GM23338 (cell line): Measurements from ENCODE around the gene TWSG1. TPM values are rescaled to one million over a fixed set of nuclear protein-coding genes. Genes with fewer than 3 reads are reported as not detected.

Experiments used
- CTCF ChIP-seq, 2 experiments: fragments of 200-600 bp in 1 of 2; sonication (generic) in 1 of 2; conservative IDR thresholded peaks; 2 replicates each; pipeline versions ENCODE4 v1.5.1 to v1.6.1; 2016 to 2017; ENCODE audit warnings: antibody characterized with exemption in 2 of 2, low read depth in 2 of 2, mild to moderate bottlenecking in 2 of 2, moderate library complexity in 1 of 2
- EZH2 ChIP-seq: fragments of 200-600 bp; sonication (generic); IDR thresholded peaks from one replicate; pipeline ENCODE4 v1.8.0; 2017; ENCODE audit warnings: antibody characterized with exemption, mild to moderate bottlenecking, low read depth; ENCODE audit not compliant: unreplicated experiment
- REST ChIP-seq: IDR thresholded peaks from one replicate; pipeline ENCODE4 v1.6.1; 2018; ENCODE audit warnings: antibody characterized with exemption; ENCODE audit not compliant: unreplicated experiment
- polyA plus RNA-seq: library from polyadenylated mRNA; unstranded; fragments of >200 nt; fragmentation: Nextera tagmentation; extraction: Ambion mirVana; gene quantifications from 2 replicates; pipeline ENCODE4 v1.2.1, GENCODE V29; 2016
- total RNA-seq: library from RNA; depleted of rRNA; stranded (reverse); fragments of >200 nt; shearing (Covaris generic); gene quantifications from 2 replicates; pipeline ENCODE4 v1.2.3, GENCODE V29; 2014
- TF ChIP-seq, protein P1 (sequence below): fragments of 250-450 bp; sonication (Bioruptor Pico); IDR thresholded peaks from 2 replicates; pipeline ENCODE4 v1.5.0; 2020; ENCODE audit warnings: mild to moderate bottlenecking, moderate library complexity

TWSG1 gene
- total and polyA plus RNA-seq, 2 experiments from 2014 or later, result 11.5 to 29.1 TPM

GRCh38 chr18:9354256-9354655, 19.7 kb downstream of the TWSG1 start (continued):
- TF ChIP-seq, protein P1, sequence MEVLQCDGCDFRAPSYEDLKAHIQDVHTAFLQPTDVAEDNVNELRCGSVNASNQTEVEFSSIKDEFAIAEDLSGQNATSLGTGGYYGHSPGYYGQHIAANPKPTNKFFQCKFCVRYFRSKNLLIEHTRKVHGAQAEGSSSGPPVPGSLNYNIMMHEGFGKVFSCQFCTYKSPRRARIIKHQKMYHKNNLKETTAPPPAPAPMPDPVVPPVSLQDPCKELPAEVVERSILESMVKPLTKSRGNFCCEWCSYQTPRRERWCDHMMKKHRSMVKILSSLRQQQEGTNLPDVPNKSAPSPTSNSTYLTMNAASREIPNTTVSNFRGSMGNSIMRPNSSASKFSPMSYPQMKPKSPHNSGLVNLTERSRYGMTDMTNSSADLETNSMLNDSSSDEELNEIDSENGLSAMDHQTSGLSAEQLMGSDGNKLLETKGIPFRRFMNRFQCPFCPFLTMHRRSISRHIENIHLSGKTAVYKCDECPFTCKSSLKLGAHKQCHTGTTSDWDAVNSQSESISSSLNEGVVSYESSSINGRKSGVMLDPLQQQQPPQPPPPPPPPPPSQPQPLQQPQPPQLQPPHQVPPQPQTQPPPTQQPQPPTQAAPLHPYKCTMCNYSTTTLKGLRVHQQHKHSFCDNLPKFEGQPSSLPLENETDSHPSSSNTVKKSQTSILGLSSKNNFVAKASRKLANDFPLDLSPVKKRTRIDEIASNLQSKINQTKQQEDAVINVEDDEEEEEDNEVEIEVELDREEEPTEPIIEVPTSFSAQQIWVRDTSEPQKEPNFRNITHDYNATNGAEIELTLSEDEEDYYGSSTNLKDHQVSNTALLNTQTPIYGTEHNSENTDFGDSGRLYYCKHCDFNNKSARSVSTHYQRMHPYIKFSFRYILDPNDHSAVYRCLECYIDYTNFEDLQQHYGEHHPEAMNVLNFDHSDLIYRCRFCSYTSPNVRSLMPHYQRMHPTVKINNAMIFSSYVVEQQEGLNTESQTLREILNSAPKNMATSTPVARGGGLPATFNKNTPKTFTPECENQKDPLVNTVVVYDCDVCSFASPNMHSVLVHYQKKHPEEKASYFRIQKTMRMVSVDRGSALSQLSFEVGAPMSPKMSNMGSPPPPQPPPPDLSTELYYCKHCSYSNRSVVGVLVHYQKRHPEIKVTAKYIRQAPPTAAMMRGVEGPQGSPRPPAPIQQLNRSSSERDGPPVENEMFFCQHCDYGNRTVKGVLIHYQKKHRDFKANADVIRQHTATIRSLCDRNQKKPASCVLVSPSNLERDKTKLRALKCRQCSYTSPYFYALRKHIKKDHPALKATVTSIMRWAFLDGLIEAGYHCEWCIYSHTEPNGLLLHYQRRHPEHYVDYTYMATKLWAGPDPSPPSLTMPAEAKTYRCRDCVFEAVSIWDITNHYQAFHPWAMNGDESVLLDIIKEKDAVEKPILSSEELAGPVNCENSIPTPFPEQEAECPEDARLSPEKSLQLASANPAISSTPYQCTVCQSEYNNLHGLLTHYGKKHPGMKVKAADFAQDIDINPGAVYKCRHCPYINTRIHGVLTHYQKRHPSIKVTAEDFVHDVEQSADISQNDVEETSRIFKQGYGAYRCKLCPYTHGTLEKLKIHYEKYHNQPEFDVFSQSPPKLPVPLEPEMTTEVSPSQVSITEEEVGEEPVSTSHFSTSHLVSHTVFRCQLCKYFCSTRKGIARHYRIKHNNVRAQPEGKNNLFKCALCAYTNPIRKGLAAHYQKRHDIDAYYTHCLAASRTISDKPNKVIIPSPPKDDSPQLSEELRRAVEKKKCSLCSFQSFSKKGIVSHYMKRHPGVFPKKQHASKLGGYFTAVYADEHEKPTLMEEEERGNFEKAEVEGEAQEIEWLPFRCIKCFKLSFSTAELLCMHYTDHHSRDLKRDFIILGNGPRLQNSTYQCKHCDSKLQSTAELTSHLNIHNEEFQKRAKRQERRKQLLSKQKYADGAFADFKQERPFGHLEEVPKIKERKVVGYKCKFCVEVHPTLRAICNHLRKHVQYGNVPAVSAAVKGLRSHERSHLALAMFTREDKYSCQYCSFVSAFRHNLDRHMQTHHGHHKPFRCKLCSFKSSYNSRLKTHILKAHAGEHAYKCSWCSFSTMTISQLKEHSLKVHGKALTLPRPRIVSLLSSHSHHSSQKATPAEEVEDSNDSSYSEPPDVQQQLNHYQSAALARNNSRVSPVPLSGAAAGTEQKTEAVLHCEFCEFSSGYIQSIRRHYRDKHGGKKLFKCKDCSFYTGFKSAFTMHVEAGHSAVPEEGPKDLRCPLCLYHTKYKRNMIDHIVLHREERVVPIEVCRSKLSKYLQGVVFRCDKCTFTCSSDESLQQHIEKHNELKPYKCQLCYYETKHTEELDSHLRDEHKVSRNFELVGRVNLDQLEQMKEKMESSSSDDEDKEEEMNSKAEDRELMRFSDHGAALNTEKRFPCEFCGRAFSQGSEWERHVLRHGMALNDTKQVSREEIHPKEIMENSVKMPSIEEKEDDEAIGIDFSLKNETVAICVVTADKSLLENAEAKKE, result no peak
- no peak for TF ChIP-seq REST
- no peak for TF ChIP-seq CTCF (conservative IDR thresholded peaks at IDR 0.05; ENCODE audit: low read depth in 2 of 2)
- TF ChIP-seq EZH2, result no peak
